HL-60 (cell line): Measurements from ENCODE around the gene NEUROD2.

Experiments
- DNase-seq, 2 experiments: peaks; one replicate each; pipeline ENCODE4 v3.0.0-alpha.2; 2010 to 2020; ENCODE audit warnings: low read depth in 1 of 2, low spot score in 1 of 2
- H3K27ac ChIP-seq: fragments of 250-450 bp; sonication (Bioruptor Pico); replicated peaks from 2 replicates; pipeline ENCODE4 v1.5.1; 2020; ENCODE audit warnings: mild to moderate bottlenecking, moderate library complexity
- H3K27me3 ChIP-seq: fragments of 250-450 bp; sonication (Bioruptor Pico); 2 replicates; pipeline ENCODE4 v1.5.1; 2021; ENCODE audit warnings: mild to moderate bottlenecking, moderate library complexity; ENCODE audit not compliant: insufficient read depth, poor library complexity, severe bottlenecking
- H3K4me3 ChIP-seq: replicated peaks from 2 replicates; pipeline ENCODE4 v1.5.1; 2011; ENCODE audit warnings: mild to moderate bottlenecking, control low read depth, low read length; ENCODE audit not compliant: insufficient read depth
- CTCF ChIP-seq: IDR thresholded peaks from one replicate; pipeline ENCODE4 v1.5.1; 2011; ENCODE audit warnings: low read length, control low read depth, inconsistent platforms; ENCODE audit not compliant: insufficient read depth
- GABPA ChIP-seq: IDR thresholded peaks from 2 replicates; pipeline ENCODE4 v1.6.1; 2012; ENCODE audit warnings: low read depth
- POLR2AphosphoS5 ChIP-seq: IDR thresholded peaks from 2 replicates; pipeline ENCODE4 v1.6.1; 2012; ENCODE audit warnings: low read depth
- REST ChIP-seq: IDR thresholded peaks from 2 replicates; pipeline ENCODE4 v1.6.1; 2012; ENCODE audit warnings: low read depth; ENCODE audit not compliant: insufficient replicate concordance
- SPI1 ChIP-seq: IDR thresholded peaks from 2 replicates; pipeline ENCODE4 v1.6.1; 2012; ENCODE audit warnings: low read depth, mild to moderate bottlenecking, borderline replicate concordance

The NEUROD2 gene

GRCh38 chr17:39628655-39629493, 21.2 kb upstream of the NEUROD2 start:
- H3K27ac ChIP-seq: peak overlapping the region; percentile 57; the same call in 1 of the 2 replicates
- peaks cover 7% of the 10 kb centered on the region for H3K27me3 ChIP-seq
- no peak overlapping the region for H3K4me3 ChIP-seq
- no peak for TF ChIP-seq CTCF
- TF ChIP-seq GABPA: no peak
- no peak for TF ChIP-seq POLR2AphosphoS5
- no peak for DNase-seq

- no peak overlapping the region for H3K27ac ChIP-seq
- H3K4me3 ChIP-seq: no peak overlapping the region
- peaks cover 7% of the 10 kb centered on the region for H3K27me3 ChIP-seq
- DNase-seq: no peak
- no peak for TF ChIP-seq REST
- no peak for TF ChIP-seq POLR2AphosphoS5
- TF ChIP-seq SPI1: no peak
- TF ChIP-seq GABPA: no peak
- TF ChIP-seq CTCF: no peak
These were observed 20.2 kb upstream of the NEUROD2 start for GRCh38 chr17:39627712-39628516.

GRCh38 chr17:39627047-39627711, 19.5 kb upstream of the NEUROD2 start:
- TF ChIP-seq POLR2AphosphoS5: no peak
- no peak for TF ChIP-seq CTCF
- TF ChIP-seq REST: no peak
- no peak for TF ChIP-seq SPI1
- TF ChIP-seq GABPA: no peak
- no peak overlapping the region for H3K27ac ChIP-seq
- no peak for DNase-seq
- H3K4me3 ChIP-seq: no peak overlapping the region
- H3K27me3 ChIP-seq: peaks cover 7% of the 10 kb centered on the region
